Ishikawa (cell line): Measurements from ENCODE around the gene ZNF724.

Experiments
- CEBPB ChIP-seq: IDR thresholded peaks from 2 replicates; pipeline ENCODE4 v1.6.1; 2012
- CREB1 ChIP-seq: IDR thresholded peaks from 2 replicates; pipeline ENCODE4 v1.6.1; 2012; ENCODE audit warnings: low read depth
- EGR1 ChIP-seq: IDR thresholded peaks from 2 replicates; pipeline ENCODE4 v1.6.1; 2012
- EP300 ChIP-seq: IDR thresholded peaks from 2 replicates; pipeline ENCODE4 v1.6.1; 2012; ENCODE audit warnings: borderline replicate concordance
- FOXM1 ChIP-seq: IDR thresholded peaks from 2 replicates; pipeline ENCODE4 v1.6.1; 2012; ENCODE audit warnings: low read depth, borderline replicate concordance
- NFIC ChIP-seq: IDR thresholded peaks from 2 replicates; pipeline ENCODE4 v1.6.1; 2012
- RAD21 ChIP-seq: IDR thresholded peaks from 2 replicates; pipeline ENCODE4 v1.6.1; 2012; ENCODE audit warnings: low read depth
- TAF1 ChIP-seq: IDR thresholded peaks from 2 replicates; pipeline ENCODE4 v1.6.1; 2012; ENCODE audit warnings: low read depth, mild to moderate bottlenecking
- TCF12 ChIP-seq: IDR thresholded peaks from 2 replicates; pipeline ENCODE4 v1.6.1; 2012; ENCODE audit warnings: low read depth
- TEAD4 ChIP-seq: IDR thresholded peaks from 2 replicates; pipeline ENCODE4 v1.6.1; 2012
- YY1 ChIP-seq: IDR thresholded peaks from 2 replicates; pipeline ENCODE4 v1.6.1; 2012; ENCODE audit warnings: low read depth
- ZBTB7A ChIP-seq: IDR thresholded peaks from 2 replicates; pipeline ENCODE4 v1.6.1; 2012; ENCODE audit warnings: low read depth
- TF ChIP-seq, protein P1 (sequence below): IDR thresholded peaks from 2 replicates; pipeline ENCODE4 v1.6.1; 2012
- TF ChIP-seq, protein P2 (sequence below): IDR thresholded peaks from 2 replicates; pipeline ENCODE4 v1.6.1; 2012
- TF ChIP-seq, protein P3 (sequence below): IDR thresholded peaks from 2 replicates; pipeline ENCODE4 v1.6.1; 2012; ENCODE audit warnings: low read depth, mild to moderate bottlenecking

Gene ZNF724

DNA sequence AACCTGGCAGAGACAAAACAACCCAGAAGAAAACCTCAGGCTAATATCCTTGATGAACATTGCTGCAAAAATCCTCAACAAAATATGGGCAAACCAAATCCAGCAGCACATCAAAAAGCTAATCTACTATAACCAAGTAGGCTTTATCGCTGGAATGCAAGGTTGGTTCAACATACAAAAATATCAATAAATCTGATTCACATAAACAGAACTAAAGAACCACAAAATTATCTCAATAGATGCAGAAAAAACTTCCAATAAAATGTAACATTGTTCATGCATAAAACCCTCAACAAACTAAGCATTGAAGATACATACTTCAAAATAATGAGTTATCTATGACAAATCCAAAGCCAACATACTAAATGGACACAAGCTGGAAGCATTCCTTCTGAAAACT, 8.8 kb downstream of the ZNF724 start:
- TF ChIP-seq FOXM1 = no peak
- TF ChIP-seq RAD21 = no peak
- TF ChIP-seq ZBTB7A = no peak

DNA sequence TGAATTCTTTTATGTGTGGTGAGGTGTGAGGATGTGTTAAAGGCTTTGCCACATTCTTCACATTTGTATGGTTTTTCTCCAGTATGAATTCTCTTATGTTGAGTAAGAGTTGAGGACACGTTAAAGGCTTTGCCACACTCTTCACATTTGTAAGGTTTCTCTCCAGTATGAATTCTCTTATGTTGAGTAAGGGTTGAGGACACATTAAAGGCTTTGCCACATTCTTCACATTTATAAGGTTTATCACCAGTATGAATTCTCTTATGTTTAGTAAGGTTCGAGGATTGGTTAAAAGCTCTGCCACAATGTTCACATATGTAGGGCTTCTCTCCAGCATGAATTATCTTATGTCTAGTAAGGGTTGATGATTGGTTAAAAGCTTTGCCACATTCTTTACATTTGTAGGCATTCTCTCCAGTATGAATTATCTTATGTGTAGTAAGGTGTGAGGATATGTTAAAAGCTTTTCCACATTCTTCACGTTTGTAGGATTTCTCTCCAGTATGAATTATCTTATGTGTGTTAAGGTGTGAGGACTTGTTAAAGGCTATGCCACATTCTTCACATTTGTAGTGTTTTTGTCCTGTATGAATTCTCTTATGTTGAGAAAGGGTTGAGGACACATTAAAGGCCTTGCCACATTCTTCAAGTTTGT, 27.1 kb downstream of the ZNF724 start:
- no peak for TF ChIP-seq FOXM1
- TF ChIP-seq, protein P1, sequence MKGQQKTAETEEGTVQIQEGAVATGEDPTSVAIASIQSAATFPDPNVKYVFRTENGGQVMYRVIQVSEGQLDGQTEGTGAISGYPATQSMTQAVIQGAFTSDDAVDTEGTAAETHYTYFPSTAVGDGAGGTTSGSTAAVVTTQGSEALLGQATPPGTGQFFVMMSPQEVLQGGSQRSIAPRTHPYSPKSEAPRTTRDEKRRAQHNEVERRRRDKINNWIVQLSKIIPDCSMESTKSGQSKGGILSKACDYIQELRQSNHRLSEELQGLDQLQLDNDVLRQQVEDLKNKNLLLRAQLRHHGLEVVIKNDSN = 0 out of 2 replicates have a peak, but pooled peaks have one; percentile 25

DNA sequence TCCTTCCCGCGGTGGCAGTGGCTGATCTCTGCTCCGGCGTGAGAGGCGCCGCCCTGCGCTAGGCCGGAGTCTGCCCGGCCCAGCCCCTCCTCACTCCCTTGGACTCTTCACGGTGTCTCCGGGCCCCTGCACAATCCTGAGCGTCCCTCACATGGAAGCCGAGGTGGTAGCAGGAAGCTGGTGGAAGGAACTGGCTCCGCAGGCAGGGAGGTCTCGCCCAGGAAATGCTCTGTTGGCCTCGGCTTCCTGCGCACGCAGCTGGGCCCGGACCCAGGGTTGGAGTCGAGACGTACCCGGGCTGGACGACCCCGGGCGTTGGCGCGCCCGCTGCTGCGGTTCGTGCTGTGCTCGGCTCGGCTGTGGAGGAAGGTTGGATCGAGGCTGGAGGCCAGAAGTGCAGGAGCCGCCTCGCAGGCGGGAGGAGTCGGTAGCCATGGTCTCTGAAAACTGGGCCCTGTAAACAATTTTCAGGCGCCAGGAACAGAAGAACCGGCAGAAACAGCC, 46.3 kb downstream of the ZNF724 start:
- TF ChIP-seq, protein P2, sequence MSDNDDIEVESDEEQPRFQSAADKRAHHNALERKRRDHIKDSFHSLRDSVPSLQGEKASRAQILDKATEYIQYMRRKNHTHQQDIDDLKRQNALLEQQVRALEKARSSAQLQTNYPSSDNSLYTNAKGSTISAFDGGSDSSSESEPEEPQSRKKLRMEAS = no peak
- no peak for TF ChIP-seq NFIC
- TF ChIP-seq EGR1 = no peak
- TF ChIP-seq FOXM1 = no peak
- TF ChIP-seq, protein P1 = no peak
- no peak for TF ChIP-seq ZBTB7A
- no peak for TF ChIP-seq CREB1
- TF ChIP-seq, protein P3, sequence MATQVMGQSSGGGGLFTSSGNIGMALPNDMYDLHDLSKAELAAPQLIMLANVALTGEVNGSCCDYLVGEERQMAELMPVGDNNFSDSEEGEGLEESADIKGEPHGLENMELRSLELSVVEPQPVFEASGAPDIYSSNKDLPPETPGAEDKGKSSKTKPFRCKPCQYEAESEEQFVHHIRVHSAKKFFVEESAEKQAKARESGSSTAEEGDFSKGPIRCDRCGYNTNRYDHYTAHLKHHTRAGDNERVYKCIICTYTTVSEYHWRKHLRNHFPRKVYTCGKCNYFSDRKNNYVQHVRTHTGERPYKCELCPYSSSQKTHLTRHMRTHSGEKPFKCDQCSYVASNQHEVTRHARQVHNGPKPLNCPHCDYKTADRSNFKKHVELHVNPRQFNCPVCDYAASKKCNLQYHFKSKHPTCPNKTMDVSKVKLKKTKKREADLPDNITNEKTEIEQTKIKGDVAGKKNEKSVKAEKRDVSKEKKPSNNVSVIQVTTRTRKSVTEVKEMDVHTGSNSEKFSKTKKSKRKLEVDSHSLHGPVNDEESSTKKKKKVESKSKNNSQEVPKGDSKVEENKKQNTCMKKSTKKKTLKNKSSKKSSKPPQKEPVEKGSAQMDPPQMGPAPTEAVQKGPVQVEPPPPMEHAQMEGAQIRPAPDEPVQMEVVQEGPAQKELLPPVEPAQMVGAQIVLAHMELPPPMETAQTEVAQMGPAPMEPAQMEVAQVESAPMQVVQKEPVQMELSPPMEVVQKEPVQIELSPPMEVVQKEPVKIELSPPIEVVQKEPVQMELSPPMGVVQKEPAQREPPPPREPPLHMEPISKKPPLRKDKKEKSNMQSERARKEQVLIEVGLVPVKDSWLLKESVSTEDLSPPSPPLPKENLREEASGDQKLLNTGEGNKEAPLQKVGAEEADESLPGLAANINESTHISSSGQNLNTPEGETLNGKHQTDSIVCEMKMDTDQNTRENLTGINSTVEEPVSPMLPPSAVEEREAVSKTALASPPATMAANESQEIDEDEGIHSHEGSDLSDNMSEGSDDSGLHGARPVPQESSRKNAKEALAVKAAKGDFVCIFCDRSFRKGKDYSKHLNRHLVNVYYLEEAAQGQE = no peak
- TF ChIP-seq TCF12 = no peak
- no peak for TF ChIP-seq CEBPB
- no peak for TF ChIP-seq EP300
- TF ChIP-seq TAF1 = no peak
- TF ChIP-seq RAD21 = no peak
- no peak for TF ChIP-seq YY1
- TF ChIP-seq TEAD4 = no peak

DNA sequence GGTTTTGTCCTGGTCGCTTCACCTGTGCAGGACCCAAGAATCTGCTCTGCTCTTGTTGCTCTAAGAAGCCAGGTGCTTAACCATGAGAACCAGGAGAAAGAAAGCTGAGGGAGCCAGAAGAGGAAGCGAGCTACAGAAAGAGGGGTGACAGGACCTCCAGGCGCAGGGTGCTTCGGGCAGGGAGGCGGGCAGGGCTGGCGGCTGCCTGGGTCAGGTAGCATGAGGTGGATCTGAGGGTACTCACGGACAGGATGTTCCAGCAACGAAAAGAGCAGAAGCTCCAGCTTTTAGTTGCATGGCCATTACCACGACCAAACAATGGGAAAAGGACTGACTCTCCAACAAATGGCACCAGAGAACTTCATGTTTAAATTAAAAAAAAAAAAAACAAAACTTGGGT, 59.9 kb downstream of the ZNF724 start:
- TF ChIP-seq, protein P3 = no peak
- TF ChIP-seq TCF12 = no peak

DNA sequence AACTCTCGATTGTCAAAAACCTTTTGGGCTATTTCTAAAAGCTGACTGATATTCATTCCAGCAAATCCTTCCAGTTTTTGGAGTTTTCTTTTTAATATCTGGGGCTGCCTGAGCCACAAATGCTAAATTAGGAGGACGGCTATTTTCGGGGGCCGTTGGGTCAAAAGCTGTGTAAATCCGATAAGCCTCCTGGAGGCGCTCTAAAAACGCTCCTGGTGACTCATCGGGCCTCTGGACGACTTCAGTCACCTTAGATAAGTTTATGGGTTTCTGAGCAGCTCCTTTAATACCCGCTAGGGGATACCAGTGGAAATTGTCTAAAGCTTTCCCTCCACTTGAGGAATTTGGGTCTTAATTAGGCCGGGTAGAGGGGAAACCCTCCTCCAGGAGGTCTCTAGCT, 66.9 kb downstream of the ZNF724 start:
- no peak for TF ChIP-seq CEBPB
- no peak for TF ChIP-seq ZBTB7A
- no peak for TF ChIP-seq YY1
